HG02973 (cell line): Measurements from ENCODE around the gene ARL14EPL.

Experiments
- ATAC-seq: cut with Tn5 transposase; IDR thresholded peaks from one replicate; pipeline ENCODE4 v1.9.1; 2021; ENCODE audit warnings: moderate library complexity; ENCODE audit not compliant: unreplicated experiment

ARL14EPL gene

DNA sequence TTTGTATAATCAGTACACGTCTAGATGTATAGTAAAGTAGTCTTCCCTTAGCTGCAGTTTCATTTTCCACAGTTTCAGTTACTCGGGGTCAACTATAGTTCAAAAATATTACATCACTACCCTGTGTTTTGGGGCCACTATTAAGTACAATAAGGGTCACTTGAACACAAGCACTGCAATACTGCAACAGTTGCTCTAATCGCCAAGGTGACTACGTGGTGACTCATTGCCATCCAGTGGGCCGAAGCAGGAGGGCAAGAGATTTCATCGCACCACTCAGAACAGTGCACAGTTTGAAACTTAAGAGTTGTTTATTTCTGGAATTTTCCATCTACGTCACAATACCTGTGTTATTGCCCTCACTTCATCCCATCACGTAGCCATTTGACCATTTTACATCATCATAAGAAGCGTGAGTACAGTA is at the start of gene ARL14EPL:
TSS of gene ARL14EPL (plus strand) at position 379 of the 424 bp plus-strand sequence. CDS start 18,994 bp downstream, outside the sequence.
- ATAC-seq: peak; percentile 98

DNA sequence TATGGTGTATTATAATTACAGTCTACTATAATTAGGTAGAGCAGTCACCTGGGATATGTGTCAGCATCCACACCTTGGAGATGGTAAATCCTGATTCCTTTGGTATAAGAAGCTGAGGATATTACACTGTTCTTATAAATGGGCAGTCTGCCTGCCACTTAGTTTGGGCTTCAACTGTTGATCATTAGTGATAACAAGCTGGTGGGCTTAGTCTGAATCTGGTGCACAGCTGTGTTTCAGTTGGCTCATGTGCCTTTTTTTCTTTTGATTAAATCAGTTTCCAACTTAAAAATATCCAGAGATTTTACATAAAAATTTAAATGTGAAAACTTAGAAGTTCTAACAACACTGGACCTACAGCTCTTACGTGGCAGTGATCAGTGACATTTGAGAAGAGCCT is 48.8 kb upstream of the ARL14EPL start:
- no peak for ATAC-seq

DNA sequence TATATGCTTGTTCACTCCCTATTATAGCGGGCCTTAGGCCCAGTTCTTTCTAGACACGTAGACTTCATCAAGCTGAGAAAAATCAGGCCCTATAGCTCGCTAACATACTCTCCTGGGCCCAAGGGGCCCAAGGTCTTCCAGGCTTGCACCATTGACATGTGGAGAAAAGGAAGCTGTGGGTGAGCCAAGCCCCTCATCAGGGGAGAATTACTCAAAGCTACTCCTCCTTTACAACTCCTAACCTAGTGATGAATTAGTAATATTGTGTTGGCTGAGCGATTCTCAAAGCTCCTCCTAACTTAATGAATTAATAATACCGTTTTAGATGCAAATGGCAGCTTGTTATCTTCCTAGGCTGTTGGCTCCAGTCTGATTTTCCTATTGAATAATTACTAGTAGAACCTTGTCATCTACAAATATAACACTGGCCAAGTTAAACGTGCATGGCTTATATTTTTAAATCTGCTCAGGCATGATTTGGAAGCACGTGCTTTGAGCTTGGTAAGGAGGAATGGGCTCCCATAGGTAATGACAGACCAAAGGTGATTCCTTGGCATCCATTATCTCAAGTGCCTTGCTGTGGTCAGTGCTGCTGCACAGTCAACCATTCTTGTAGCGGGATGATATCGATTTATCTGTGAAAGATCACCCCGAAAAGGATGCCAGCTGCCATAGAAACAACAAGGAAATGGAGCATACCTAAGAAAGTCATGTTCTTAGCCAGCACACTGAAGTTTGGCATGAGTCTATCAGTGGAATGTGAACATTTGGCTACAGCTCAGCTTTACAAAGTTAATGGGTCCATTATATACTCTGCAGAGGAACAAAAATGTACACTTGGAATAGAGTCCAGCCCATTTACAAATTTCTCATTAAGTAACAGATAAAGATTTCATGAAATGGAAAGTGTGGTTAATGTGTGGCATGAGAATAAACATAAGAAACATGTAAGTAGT is 46.2 kb upstream of the ARL14EPL start:
- ATAC-seq: no peak

- no peak for ATAC-seq
Measured at GRCh38 chr5:115988002-115988401, 44.3 kb upstream of the ARL14EPL start.

- no peak for ATAC-seq
Measured at GRCh38 chr5:115992848-115993350, 39.4 kb upstream of the ARL14EPL start.

DNA sequence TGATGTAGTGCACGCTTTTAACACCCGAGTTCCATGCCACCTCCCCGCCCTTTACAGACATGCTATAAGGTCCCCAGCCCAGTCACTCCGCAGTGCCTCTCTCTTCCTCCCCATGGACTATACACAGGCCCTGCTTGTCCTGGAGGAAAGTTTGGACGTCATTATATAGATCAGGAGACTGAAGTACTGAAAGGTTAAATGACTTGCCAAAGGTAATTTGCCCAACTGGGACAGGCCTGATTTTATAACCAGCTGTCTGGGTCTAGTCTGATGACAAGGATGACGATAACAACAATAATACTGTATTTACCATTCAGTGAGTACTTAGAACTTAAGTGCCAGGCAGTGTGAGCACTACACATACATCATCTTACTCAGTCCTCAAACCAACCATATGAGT is 36.9 kb upstream of the ARL14EPL start:
- no peak for ATAC-seq

- ATAC-seq: no peak
Measured at GRCh38 chr5:116002116-116002906, 30.0 kb upstream of the ARL14EPL start.

DNA sequence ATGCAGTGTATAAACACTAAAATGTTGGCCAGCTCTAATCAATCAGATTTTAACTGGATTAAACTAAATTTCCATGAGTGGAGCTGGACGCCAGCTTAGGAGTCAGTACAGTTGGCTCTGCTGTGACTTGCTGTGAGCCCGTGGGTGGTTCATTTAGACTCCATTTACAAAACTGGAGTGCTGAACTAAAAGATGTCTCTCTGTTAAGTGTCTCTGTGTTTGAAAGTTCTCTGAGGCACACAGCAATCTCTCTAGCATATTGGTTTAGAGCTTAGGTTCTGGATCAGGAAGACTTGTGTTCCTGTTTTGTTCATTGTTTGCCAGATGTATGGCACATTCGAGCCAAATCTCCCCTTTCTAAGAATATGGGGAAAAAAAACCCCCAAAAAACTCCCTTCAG is 28.0 kb upstream of the ARL14EPL start:
- ATAC-seq: no peak

DNA sequence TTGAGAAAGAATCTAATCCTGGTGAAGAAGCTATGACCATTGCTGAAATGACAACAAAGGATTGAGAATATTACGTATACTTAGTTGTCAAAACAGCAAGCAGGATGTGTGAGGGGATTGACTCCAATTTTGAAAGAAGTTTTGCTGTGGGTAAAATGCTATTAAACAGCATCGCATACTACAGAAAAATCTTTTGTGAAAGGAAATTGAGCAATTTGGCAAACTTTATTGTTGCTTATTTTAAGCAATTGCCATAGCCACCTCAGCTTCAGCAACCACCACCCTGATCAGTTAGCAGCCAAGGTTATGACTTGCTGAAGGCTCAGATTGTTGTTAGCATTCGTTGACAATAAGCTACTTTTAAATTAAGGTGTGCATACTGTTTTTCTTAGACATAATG is 22.5 kb upstream of the ARL14EPL start:
- no peak for ATAC-seq

DNA sequence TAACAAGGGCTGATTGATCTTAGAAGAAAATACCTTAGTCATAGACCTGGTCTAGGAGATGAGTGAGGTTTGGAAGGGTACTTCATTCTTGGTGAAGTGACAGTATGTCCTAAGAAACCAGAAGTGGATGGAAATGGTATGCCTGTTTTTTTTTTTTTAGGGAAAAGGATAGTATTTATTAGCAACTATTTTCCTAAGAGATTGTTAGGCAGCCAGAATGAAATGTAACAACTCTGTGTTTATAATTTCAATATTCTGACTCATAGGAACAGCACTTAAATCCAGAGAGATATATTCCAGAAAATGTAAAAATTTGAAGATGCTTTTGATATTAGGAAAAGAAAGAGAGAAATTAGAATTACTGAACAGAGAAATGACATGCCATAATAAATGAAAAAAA is 21.2 kb upstream of the ARL14EPL start:
- ATAC-seq: no peak

DNA sequence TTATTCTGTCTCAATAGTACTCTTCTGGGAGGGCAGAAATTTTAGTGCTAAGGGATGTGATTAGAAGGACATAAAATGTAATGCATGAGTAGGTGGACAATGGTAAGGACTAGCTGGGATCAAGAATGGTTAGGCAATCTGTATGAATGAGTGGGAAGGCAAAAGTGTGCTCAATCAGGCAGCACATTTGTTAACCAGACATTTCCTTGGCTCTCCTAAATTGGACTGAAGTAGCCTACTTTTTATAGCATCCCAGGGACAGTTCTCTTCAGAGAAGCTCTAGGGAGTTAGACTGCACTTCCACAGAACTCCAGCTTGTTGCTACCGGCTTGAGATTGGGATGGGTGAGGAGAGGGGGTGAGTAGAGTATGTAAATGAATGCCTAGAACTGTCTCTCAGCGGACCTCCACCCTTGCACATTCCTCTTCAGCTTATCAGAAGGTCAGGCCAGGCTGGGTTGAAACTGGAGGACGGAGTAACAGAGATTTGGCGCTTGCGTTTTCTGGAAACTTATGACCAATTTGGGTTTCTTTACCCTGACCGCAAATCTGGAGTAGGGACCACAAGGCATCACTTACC is 19.0 kb upstream of the ARL14EPL start:
- no peak for ATAC-seq

- ATAC-seq: no peak
Measured at GRCh38 chr5:116013936-116014335, 18.3 kb upstream of the ARL14EPL start.

- no peak for ATAC-seq
Measured at GRCh38 chr5:116023619-116024018, 8.7 kb upstream of the ARL14EPL start.

- no peak for ATAC-seq
Measured at GRCh38 chr5:116025866-116026265, 6.4 kb upstream of the ARL14EPL start.

GRCh38 chr5:116032991-116033390 is 719 bp downstream of the ARL14EPL start:
- ATAC-seq: no peak

DNA sequence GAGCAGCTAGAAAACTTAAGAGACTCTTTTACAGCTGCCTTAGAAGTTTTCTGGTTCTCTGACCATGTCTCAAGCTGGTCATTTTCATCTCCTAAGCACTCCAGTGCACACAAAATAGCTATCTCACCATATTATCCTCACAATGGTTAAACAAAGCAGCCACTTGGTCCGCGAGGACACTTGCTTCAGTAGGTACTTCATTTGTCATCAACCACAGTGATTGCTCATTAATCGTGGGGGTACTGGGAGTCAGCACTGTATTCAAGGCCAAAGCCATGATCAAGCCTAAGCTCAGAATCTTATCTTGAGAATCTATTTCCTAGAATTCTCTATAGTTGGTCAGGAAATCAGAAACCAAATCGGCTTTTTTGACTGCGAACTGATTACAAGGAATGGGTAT is 2.9 kb downstream of the ARL14EPL start:
- no peak for ATAC-seq

- ATAC-seq: peak; percentile 46
Measured at GRCh38 chr5:116037236-116037822, 5.1 kb downstream of the ARL14EPL start.

GRCh38 chr5:116038817-116039216 is 6.5 kb downstream of the ARL14EPL start:
- ATAC-seq: peak; percentile 51

DNA sequence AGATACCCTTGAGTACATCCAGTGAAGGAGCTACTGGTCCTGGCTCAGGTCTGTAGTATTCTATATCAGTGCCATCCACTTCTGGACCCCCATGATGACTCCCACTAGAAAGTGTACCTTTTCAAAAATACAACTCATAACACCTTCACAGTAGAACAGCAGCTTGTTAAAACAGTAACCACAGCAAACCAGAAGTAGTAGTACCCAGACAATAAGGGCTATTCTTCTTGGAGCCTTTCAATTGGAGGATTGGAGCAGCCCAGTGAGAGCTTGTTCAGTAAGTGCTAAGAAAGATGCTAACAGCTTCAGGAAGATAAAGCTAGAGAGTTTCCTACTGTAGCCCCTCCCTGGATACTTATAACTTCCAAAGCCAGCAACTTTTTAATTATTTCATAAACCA is 10.1 kb downstream of the ARL14EPL start:
- ATAC-seq: no peak

DNA sequence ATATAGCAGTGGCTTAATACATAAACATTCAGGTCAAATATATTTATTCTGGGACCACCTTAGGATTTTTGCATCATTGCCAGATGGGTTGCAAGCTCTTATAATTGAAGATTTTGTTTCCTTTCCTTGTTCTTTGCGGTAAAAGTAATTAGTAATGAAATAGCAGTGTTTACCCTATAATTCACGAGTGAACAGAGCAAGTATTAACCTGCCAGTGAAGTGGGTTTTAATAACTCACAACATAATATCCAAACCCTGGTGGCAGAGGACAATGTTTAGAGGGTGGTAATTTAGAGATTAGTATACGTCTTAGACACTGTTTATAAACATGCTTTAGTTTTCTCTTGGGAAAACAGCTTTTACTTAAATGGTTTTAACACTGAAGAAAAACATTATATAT is 11.8 kb downstream of the ARL14EPL start:
- no peak for ATAC-seq

DNA sequence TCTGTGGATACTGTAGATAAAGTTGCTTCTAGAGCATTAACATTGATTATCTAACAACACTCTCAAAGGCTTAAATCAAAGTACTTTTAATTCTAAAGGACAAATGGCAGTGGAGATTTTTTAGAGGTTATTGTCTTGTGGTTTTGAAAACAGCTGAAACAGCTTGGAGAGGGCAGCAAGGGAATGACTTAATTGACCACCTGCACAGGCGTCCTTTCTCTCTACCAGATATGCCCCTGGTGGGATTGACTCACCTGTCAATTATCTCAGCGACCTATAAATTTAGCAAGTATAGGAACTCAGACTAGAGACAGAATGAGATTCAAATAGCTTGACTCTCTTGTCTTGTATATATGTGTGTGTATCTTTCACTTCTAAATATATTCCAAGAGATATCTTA is 13.5 kb downstream of the ARL14EPL start:
- no peak for ATAC-seq
